ENCODE results near the gene IGSF11. TPM values are rescaled to one million over a fixed set of nuclear protein-coding genes. Genes with fewer than 3 reads are reported as not detected.

Gene IGSF11
- total RNA-seq, 1 donor from 2014 or later: 0.39 TPM

DNA sequence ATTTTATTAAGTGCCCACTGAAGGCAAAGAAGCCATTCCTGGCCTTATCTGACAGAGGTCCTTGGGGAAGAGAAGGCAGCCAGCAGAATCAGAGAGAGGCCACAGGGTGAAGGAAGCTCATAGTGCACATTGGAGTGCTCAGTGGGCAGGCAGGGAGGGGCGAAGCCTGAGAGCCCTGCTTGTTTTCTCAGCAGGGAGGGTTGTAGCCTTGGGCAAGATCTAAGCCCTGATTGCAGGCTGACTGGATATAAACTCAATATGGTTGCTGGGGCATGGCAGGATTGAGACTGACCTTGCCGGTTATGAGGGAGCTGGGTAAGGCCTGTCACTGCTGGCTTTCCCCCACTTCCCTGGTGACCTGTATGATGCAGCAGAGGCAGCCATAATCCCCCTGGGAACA, 7.5 kb upstream of the IGSF11 start:
- no peaks in the 10 kb centered on the region for H3K4me1 ChIP-seq (ENCODE audit: insufficient read depth, low read length)
- no peak overlapping the region for H3K27ac ChIP-seq (ENCODE audit: low read depth, low read length)
- H3K9me3 Mint-ChIP-seq (ENCODE audit: unreplicated experiment): peaks cover 5% of the 10 kb centered on the region
- no peak overlapping the region for H3K27ac Mint-ChIP-seq (ENCODE audit: unreplicated experiment)
- TF ChIP-seq, protein P1, sequence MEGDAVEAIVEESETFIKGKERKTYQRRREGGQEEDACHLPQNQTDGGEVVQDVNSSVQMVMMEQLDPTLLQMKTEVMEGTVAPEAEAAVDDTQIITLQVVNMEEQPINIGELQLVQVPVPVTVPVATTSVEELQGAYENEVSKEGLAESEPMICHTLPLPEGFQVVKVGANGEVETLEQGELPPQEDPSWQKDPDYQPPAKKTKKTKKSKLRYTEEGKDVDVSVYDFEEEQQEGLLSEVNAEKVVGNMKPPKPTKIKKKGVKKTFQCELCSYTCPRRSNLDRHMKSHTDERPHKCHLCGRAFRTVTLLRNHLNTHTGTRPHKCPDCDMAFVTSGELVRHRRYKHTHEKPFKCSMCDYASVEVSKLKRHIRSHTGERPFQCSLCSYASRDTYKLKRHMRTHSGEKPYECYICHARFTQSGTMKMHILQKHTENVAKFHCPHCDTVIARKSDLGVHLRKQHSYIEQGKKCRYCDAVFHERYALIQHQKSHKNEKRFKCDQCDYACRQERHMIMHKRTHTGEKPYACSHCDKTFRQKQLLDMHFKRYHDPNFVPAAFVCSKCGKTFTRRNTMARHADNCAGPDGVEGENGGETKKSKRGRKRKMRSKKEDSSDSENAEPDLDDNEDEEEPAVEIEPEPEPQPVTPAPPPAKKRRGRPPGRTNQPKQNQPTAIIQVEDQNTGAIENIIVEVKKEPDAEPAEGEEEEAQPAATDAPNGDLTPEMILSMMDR (IDR thresholded peaks at IDR 0.05; ENCODE audit: insufficient read depth, low read depth, low read length): no peak
- TF ChIP-seq EZH2 (IDR thresholded peaks at IDR 0.05; ENCODE audit: insufficient read depth, low read length): no peak
- H4K20me1 ChIP-seq (ENCODE audit: insufficient read depth, low read length): no peaks in the 10 kb centered on the region
- DNase-seq (ENCODE audit: low read depth) (no peak), FAIRE-seq (no peak)
- no peaks in the 10 kb centered on the region for H3K36me3 ChIP-seq (ENCODE audit: insufficient read depth, low read length)
- H3K4me2 ChIP-seq (ENCODE audit: low read length): no peak overlapping the region
- H3K4me3 ChIP-seq (ENCODE audit: insufficient read depth, low read depth, low read length): no peak overlapping the region
- H3K27me3 ChIP-seq (ENCODE audit: insufficient read depth, low read length): no peaks in the 10 kb centered on the region
- H3K4me3 Mint-ChIP-seq (ENCODE audit: unreplicated experiment): no peak overlapping the region
- no peaks in the 10 kb centered on the region for H3K27me3 Mint-ChIP-seq (ENCODE audit: low read depth, unreplicated experiment)
- H3K79me2 ChIP-seq (ENCODE audit: insufficient read depth, low read length): no peaks in the 10 kb centered on the region
- no peak overlapping the region for H2AFZ ChIP-seq (ENCODE audit: low read depth, low read length)
- H3K9ac ChIP-seq (ENCODE audit: low read length): no peak overlapping the region
- H3K9me3 ChIP-seq (ENCODE audit: insufficient read depth, low read depth, low read length): no peaks in the 10 kb centered on the region
- no peaks in the 10 kb centered on the region for H3K4me1 Mint-ChIP-seq (ENCODE audit: low read depth, unreplicated experiment)
- no peaks in the 10 kb centered on the region for H3K36me3 Mint-ChIP-seq (ENCODE audit: low read depth, unreplicated experiment)

DNA sequence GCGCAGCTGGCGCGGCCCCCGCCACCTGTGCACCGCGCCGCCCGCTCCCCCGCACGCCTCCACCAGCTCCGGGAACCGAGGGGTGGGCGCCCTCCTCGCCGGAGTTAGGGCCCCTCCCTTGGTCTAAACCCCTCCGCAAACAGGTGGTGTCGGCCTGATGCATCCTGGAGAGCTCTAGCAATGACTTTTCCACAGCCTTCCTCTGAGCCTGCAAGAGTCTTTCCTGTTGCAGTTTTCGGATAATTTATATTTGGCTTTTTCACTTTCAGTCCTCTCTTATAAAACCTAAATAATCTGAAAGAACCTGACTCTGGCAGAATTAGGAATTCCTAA, 334 bp upstream of the IGSF11 start:
- no peaks in the 10 kb centered on the region for H3K36me3 ChIP-seq (ENCODE audit: insufficient read depth, low read length)
- no peaks in the 10 kb centered on the region for H3K36me3 Mint-ChIP-seq (ENCODE audit: low read depth, unreplicated experiment)
- H3K4me3 ChIP-seq (ENCODE audit: insufficient read depth, low read depth, low read length): peak overlapping the region; percentile 59
- DNase-seq (ENCODE audit: low read depth) (no peak), FAIRE-seq (no peak)
- H3K4me1 ChIP-seq (ENCODE audit: insufficient read depth, low read length): peaks cover 5% of the 10 kb centered on the region
- H3K9me3 Mint-ChIP-seq (ENCODE audit: unreplicated experiment): no peaks in the 10 kb centered on the region
- H3K27ac Mint-ChIP-seq (ENCODE audit: unreplicated experiment): no peak overlapping the region
- H3K27ac ChIP-seq (ENCODE audit: low read depth, low read length): no peak overlapping the region
- H3K27me3 ChIP-seq (ENCODE audit: insufficient read depth, low read length): peaks cover 35% of the 10 kb centered on the region
- peaks cover 9% of the 10 kb centered on the region for H3K27me3 Mint-ChIP-seq (ENCODE audit: low read depth, unreplicated experiment)
- no peaks in the 10 kb centered on the region for H4K20me1 ChIP-seq (ENCODE audit: insufficient read depth, low read length)
- peak overlapping the region; percentile 14 for H2AFZ ChIP-seq (ENCODE audit: low read depth, low read length)
- H3K79me2 ChIP-seq (ENCODE audit: insufficient read depth, low read length): no peaks in the 10 kb centered on the region
- H3K4me1 Mint-ChIP-seq (ENCODE audit: low read depth, unreplicated experiment): no peaks in the 10 kb centered on the region
- no peaks in the 10 kb centered on the region for H3K9me3 ChIP-seq (ENCODE audit: insufficient read depth, low read depth, low read length)
- peak overlapping the region; percentile 76 for H3K4me3 Mint-ChIP-seq (ENCODE audit: unreplicated experiment)
- H3K4me2 ChIP-seq (ENCODE audit: low read length): peak overlapping the region; percentile 87
- TF ChIP-seq, protein P1 (IDR thresholded peaks at IDR 0.05; ENCODE audit: insufficient read depth, low read depth, low read length): no peak
- no peak for TF ChIP-seq EZH2 (IDR thresholded peaks at IDR 0.05; ENCODE audit: insufficient read depth, low read length)
- H3K9ac ChIP-seq (ENCODE audit: low read length): no peak overlapping the region

- H3K27ac Mint-ChIP-seq (ENCODE audit: unreplicated experiment): no peak overlapping the region
These were observed 1.0 kb downstream of the IGSF11 start for GRCh38 chr3:119033393-119034255.

More at GRCh38 chr3:119033393-119034255, 1.0 kb downstream of the IGSF11 start:
- DNase-seq (ENCODE audit: low read depth) (no peak), FAIRE-seq (no peak)
- H3K36me3 ChIP-seq (ENCODE audit: insufficient read depth, low read length): no peaks in the 10 kb centered on the region
- no peak overlapping the region for H3K9ac ChIP-seq (ENCODE audit: low read length)
- TF ChIP-seq, protein P1 (IDR thresholded peaks at IDR 0.05; ENCODE audit: insufficient read depth, low read depth, low read length): no peak
- TF ChIP-seq EZH2 (IDR thresholded peaks at IDR 0.05; ENCODE audit: insufficient read depth, low read length): no peak
- peak overlapping the region; percentile 86 for H2AFZ ChIP-seq (ENCODE audit: low read depth, low read length)
- H3K4me1 Mint-ChIP-seq (ENCODE audit: low read depth, unreplicated experiment): no peaks in the 10 kb centered on the region
- H3K9me3 Mint-ChIP-seq (ENCODE audit: unreplicated experiment): no peaks in the 10 kb centered on the region
- H3K4me2 ChIP-seq (ENCODE audit: low read length): peak overlapping the region; percentile 87
- H3K27me3 Mint-ChIP-seq (ENCODE audit: low read depth, unreplicated experiment): peaks cover 9% of the 10 kb centered on the region
- H3K9me3 ChIP-seq (ENCODE audit: insufficient read depth, low read depth, low read length): no peaks in the 10 kb centered on the region
- H3K27ac ChIP-seq (ENCODE audit: low read depth, low read length): no peak overlapping the region
- peak overlapping the region; percentile 88 for H3K4me3 Mint-ChIP-seq (ENCODE audit: unreplicated experiment)
- H3K4me1 ChIP-seq (ENCODE audit: insufficient read depth, low read length): peaks cover 5% of the 10 kb centered on the region
- H3K79me2 ChIP-seq (ENCODE audit: insufficient read depth, low read length): no peaks in the 10 kb centered on the region
- H3K27me3 ChIP-seq (ENCODE audit: insufficient read depth, low read length): peaks cover 35% of the 10 kb centered on the region
- H4K20me1 ChIP-seq (ENCODE audit: insufficient read depth, low read length): no peaks in the 10 kb centered on the region
- H3K4me3 ChIP-seq (ENCODE audit: insufficient read depth, low read depth, low read length): peak overlapping the region; percentile 59
- no peaks in the 10 kb centered on the region for H3K36me3 Mint-ChIP-seq (ENCODE audit: low read depth, unreplicated experiment)
